NT2/D1 (cell line): ENCODE data around the gene RERE.

Experiments
- DNase-seq: peaks from one replicate; pipeline ENCODE4 v3.0.0-alpha.2; 2011; ENCODE audit warnings: low read depth, low spot score
- H3K27me3 ChIP-seq: 2 replicates; pipeline ENCODE4 v1.6.0; 2011; ENCODE audit warnings: mild to moderate bottlenecking; ENCODE audit not compliant: insufficient read length, insufficient read depth
- H3K36me3 ChIP-seq: 2 replicates; pipeline ENCODE4 v1.6.1; 2011; ENCODE audit warnings: mild to moderate bottlenecking, low read length, mixed read lengths; ENCODE audit not compliant: insufficient read depth, insufficient read length
- H3K4me1 ChIP-seq: 2 replicates; pipeline ENCODE4 v1.5.1; 2011; ENCODE audit not compliant: insufficient read depth, insufficient read length
- H3K4me3 ChIP-seq: 2 replicates; pipeline ENCODE4 v1.5.1; 2011; ENCODE audit warnings: low read depth; ENCODE audit not compliant: insufficient read length
- H3K9ac ChIP-seq: 2 replicates; pipeline ENCODE4 v1.6.0; 2011; ENCODE audit warnings: low read depth; ENCODE audit not compliant: insufficient read length
- H3K9me3 ChIP-seq: 2 replicates; pipeline ENCODE4 v1.5.1; 2011; ENCODE audit warnings: mild to moderate bottlenecking, low read length; ENCODE audit not compliant: insufficient read depth
- SUZ12 ChIP-seq: IDR thresholded peaks from 2 replicates; pipeline ENCODE4 v1.6.1; 2011; ENCODE audit not compliant: insufficient read length, insufficient read depth; ENCODE audit errors: extremely low read depth
- YY1 ChIP-seq: IDR thresholded peaks from 2 replicates; pipeline ENCODE4 v1.6.1; 2011; ENCODE audit not compliant: insufficient read length, insufficient read depth
- ZNF274 ChIP-seq: IDR thresholded peaks from 2 replicates; pipeline ENCODE4 v1.6.1; 2011; ENCODE audit warnings: mild to moderate bottlenecking, low read depth, low read length

Gene RERE

GRCh38 chr1:8370905-8371315 is 446.5 kb downstream of the RERE start:
- no peak overlapping the region for H3K9ac ChIP-seq
- H3K4me3 ChIP-seq: no peak overlapping the region
- TF ChIP-seq ZNF274 (no peak), SUZ12 (no peak), YY1 (no peak)
- no peaks in the 10 kb centered on the region for H3K9me3 ChIP-seq
- peaks cover 13% of the 10 kb centered on the region for H3K4me1 ChIP-seq
- DNase-seq: no peak
- no peaks in the 10 kb centered on the region for H3K27me3 ChIP-seq
- H3K36me3 ChIP-seq: peaks cover 17% of the 10 kb centered on the region

GRCh38 chr1:8370046-8370881 is 447.2 kb downstream of the RERE start:
- DNase-seq: no peak
- H3K4me1 ChIP-seq: peaks cover 14% of the 10 kb centered on the region

GRCh38 chr1:8368956-8369639 is 448.3 kb downstream of the RERE start:
- TF ChIP-seq ZNF274 (no peak), YY1 (no peak), SUZ12 (no peak)
- Histone ChIP-seq H3K4me1 (peaks cover 17% of the 10 kb centered on the region), H3K9ac (no peak overlapping the region), H3K4me3 (no peak overlapping the region), H3K27me3 (no peaks in the 10 kb centered on the region), H3K9me3 (no peaks in the 10 kb centered on the region), H3K36me3 (peaks cover 32% of the 10 kb centered on the region)
- DNase-seq: no peak

More at GRCh38 chr1:8370046-8370881, 447.2 kb downstream of the RERE start:
- TF ChIP-seq YY1: no peak
- TF ChIP-seq ZNF274: no peak
- TF ChIP-seq SUZ12: no peak
- Histone ChIP-seq H3K36me3 (peaks cover 23% of the 10 kb centered on the region), H3K4me3 (no peak overlapping the region), H3K9ac (no peak overlapping the region), H3K9me3 (no peaks in the 10 kb centered on the region), H3K27me3 (no peaks in the 10 kb centered on the region)

GRCh38 chr1:8367571-8368194 is 449.8 kb downstream of the RERE start:
- Histone ChIP-seq H3K27me3 (no peaks in the 10 kb centered on the region), H3K4me3 (no peak overlapping the region), H3K9me3 (no peaks in the 10 kb centered on the region), H3K36me3 (peaks cover 42% of the 10 kb centered on the region), H3K4me1 (peaks cover 12% of the 10 kb centered on the region), H3K9ac (no peak overlapping the region)
- no peak for TF ChIP-seq SUZ12
- no peak for TF ChIP-seq YY1
- TF ChIP-seq ZNF274: no peak
- no peak for DNase-seq

- Histone ChIP-seq H3K9ac (no peak overlapping the region), H3K4me3 (no peak overlapping the region), H3K9me3 (no peaks in the 10 kb centered on the region), H3K36me3 (peaks cover 54% of the 10 kb centered on the region), H3K27me3 (no peaks in the 10 kb centered on the region), H3K4me1 (peaks cover 9% of the 10 kb centered on the region)
- no peak for DNase-seq
- TF ChIP-seq YY1 (no peak), SUZ12 (no peak), ZNF274 (no peak)
Measured at GRCh38 chr1:8365661-8366362, 451.6 kb downstream of the RERE start.

- peaks cover 9% of the 10 kb centered on the region for H3K4me1 ChIP-seq
- no peak overlapping the region for H3K4me3 ChIP-seq
- H3K9me3 ChIP-seq: no peaks in the 10 kb centered on the region
- DNase-seq: no peak
- H3K9ac ChIP-seq: no peak overlapping the region
- peaks cover 58% of the 10 kb centered on the region for H3K36me3 ChIP-seq
- TF ChIP-seq ZNF274: no peak
- TF ChIP-seq YY1: no peak
- TF ChIP-seq SUZ12: no peak
- H3K27me3 ChIP-seq: no peaks in the 10 kb centered on the region
Measured at GRCh38 chr1:8364528-8365442, 452.7 kb downstream of the RERE start.
